ENCODE data around the gene EFHC1.

GRCh38 chr6:52495922-52496321 is 75.8 kb downstream of the EFHC1 start:
- TF ChIP-seq, protein P1, sequence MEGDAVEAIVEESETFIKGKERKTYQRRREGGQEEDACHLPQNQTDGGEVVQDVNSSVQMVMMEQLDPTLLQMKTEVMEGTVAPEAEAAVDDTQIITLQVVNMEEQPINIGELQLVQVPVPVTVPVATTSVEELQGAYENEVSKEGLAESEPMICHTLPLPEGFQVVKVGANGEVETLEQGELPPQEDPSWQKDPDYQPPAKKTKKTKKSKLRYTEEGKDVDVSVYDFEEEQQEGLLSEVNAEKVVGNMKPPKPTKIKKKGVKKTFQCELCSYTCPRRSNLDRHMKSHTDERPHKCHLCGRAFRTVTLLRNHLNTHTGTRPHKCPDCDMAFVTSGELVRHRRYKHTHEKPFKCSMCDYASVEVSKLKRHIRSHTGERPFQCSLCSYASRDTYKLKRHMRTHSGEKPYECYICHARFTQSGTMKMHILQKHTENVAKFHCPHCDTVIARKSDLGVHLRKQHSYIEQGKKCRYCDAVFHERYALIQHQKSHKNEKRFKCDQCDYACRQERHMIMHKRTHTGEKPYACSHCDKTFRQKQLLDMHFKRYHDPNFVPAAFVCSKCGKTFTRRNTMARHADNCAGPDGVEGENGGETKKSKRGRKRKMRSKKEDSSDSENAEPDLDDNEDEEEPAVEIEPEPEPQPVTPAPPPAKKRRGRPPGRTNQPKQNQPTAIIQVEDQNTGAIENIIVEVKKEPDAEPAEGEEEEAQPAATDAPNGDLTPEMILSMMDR (IDR thresholded peaks at IDR 0.05), result no peak
- TF ChIP-seq POLR2A (IDR thresholded peaks at IDR 0.05), result no peak
